ENCODE results near the gene DSTN. TPM values are rescaled to one million over a fixed set of nuclear protein-coding genes. Genes with fewer than 3 reads are reported as not detected.
A peak's percentile ranks its signal among the peaks of the same experiment; 100 is the strongest.

The DSTN gene
- 12.9 and 13.4 TPM in 2 replicates for total RNA-seq
- 21.1 TPM for total RNA-seq (2013)
- polyA plus RNA-seq, result 6.6 and 8.7 TPM in 2 replicates
- polyA minus RNA-seq, result 4.3 and 6.3 TPM in 2 replicates

DNA sequence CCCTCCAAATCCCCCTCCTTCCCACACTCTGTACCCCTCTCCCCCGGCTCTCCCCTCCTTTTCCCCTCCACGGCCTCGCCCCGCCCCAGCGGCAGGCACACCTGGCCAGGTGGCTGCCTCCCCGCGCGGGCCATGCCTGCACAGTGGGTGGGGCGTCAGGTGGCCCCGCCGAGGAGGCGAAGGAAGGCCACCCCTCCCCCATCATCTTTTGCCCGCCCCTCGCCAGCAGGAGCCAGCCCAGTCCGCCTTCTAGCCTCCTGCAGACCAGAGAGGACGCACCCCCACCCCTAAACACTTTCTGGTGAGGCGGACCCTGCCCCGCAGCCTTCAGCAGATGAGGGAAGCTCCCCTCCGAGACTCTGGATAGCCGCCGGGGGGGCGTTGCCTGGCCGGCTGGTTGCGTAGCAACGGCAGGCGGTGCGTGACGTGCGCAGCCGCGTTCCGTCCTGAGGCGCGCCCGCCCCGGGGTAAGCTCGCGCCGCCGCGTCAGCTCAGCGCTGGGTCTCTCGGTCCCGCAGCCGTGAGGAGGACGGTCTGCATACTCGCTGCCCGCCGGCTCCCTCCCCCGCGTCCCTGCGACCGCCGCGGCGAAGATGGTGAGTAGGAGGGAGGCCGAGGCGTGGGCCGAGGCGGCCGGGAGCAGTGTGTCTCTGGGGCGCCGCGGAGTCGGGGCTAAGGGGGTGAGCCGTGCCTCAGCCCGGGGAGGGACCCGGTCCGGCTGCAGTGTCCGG, at the start of gene DSTN:
Gene DSTN, plus strand, starts transcription at position 460 of the 731 bp plus-strand sequence. Its CDS starts 134 bp downstream, at position 594.
- H3K79me2 ChIP-seq (ENCODE audit: control insufficient read depth, insufficient read depth, low read length), result peaks cover 29% of the 10 kb centered on the region

More for the DNA sequence above, at the start of gene DSTN:
- H3K4me2 ChIP-seq (replicated peaks; ENCODE audit: low read depth, low read length, poor library complexity, severe bottlenecking), result peak within 1 kb of the TSS; percentile 98
- peaks cover 11 to 14% of the 10 kb centered on the region in 2 donors for H3K4me1 ChIP-seq (ENCODE audit: control insufficient read depth in 2 of 2, insufficient read depth in 2 of 2, low read length in 2 of 2)
- no peaks in the 10 kb centered on the region for H4K20me1 ChIP-seq (ENCODE audit: control insufficient read depth, insufficient read depth, low read length, poor library complexity, severe bottlenecking)
- Mint-ChIP-seq H3K27ac (peak within 1 kb of the TSS; percentile 89), H3K9me3 (ENCODE audit: insufficient read depth) (peaks cover 4% of the 10 kb centered on the region), H3K4me3 (peak within 1 kb of the TSS; percentile 94), H3K4me1 (peaks cover 20% of the 10 kb centered on the region), H3K27me3 (peaks cover 8% of the 10 kb centered on the region)
- peaks cover 0 to 5% (median 0%) of the 10 kb centered on the region in 3 donors for H3K9me3 ChIP-seq (ENCODE audit: control extremely low read depth in 1 of 3, control insufficient read depth in 2 of 3, insufficient read depth in 1 of 3, low read length in 2 of 3)
- H3K9ac ChIP-seq (ENCODE audit: low read length), result peak within 1 kb of the TSS; percentile 88
- peak within 1 kb of the TSS; percentile 88 for H2AFZ ChIP-seq (ENCODE audit: insufficient read depth, low read depth, low read length, poor library complexity, severe bottlenecking)
- intact Hi-C loops (cut with micrococcal nuclease), result loop anchor here (1.0 to 2.0 kb wide), 8 partner anchors 33 to 937 kb away; partner anchors contain the start of genes KAT14, PET117, RBBP9 and RRBP1
- no peak for TF ChIP-seq EZH2 (IDR thresholded peaks at IDR 0.05; ENCODE audit: borderline replicate concordance, insufficient read depth, low read depth, low read length, poor library complexity, severe bottlenecking)
- no peak for TF ChIP-seq CTCF (IDR thresholded peaks at IDR 0.05)
- peak within 1 kb of the TSS; percentile 77 to 97 (median 83) for H3K4me3 ChIP-seq (ENCODE audit: control extremely low read depth in 1 of 5, extremely low read depth in 1 of 5, insufficient read depth in 1 of 5, low read depth in 2 of 5, low read length in 4 of 5)
- DNase-seq (peak; percentile 93), ATAC-seq (ENCODE audit: low read depth) (peak; percentile 91)
- H3K27ac ChIP-seq (ENCODE audit: low read length in 2 of 2), result peak within 1 kb of the TSS in 1 of 2 donors; percentile 72
- CTCF ChIA-PET, result interaction anchor here (0.7 to 2.0 kb wide), 7 partner anchors 26 to 328 kb away, joined by 3 to 15 read pairs (median 4); partner anchors contain the start of gene RRBP1
- peaks cover 0 to 12% (median 2%) of the 10 kb centered on the region in 4 experiments for H3K27me3 ChIP-seq (replicated peaks in 1 of 4; ENCODE audit: control extremely low read depth in 1 of 4, control insufficient read depth in 3 of 4, insufficient read depth in 4 of 4, low read length in 3 of 4)
- H3K36me3 ChIP-seq (replicated peaks in 1 of 2; ENCODE audit: control extremely low read depth in 1 of 2, control insufficient read depth in 1 of 2, extremely low read depth in 1 of 2, insufficient read depth in 2 of 2, low read length in 1 of 2), result no peaks in the 10 kb centered on the region
- WGBS (ENCODE audit: insufficient coverage), result under 1% methylated on average over 66 of the region's 70 CpGs
- POLR2A ChIA-PET, result interaction anchor here (0.7 to 1.3 kb wide), 3 partner anchors 113 to 398 kb away, joined by 3 to 5 read pairs (median 4); partner anchors contain the start of gene SNX5

All from B cell (primary cell).